Kidney (tissue), 14 donors: ENCODE data around the gene CRB2. TPM values are rescaled to one million over a fixed set of nuclear protein-coding genes. Genes with fewer than 3 reads are reported as not detected.
A peak's percentile ranks its signal among the peaks of the same experiment; 100 is the strongest.

Experiments
- DNase-seq, 5 donors: peaks; one replicate each; pipeline ENCODE4 v3.0.0-alpha.2; 2013 to 2020
- FAIRE-seq: peaks from 2 replicates; lab custom pipeline; 2012; peaks lifted over from hg19 to GRCh38; lab: Jason Lieb, UNC
- H3K27ac ChIP-seq, 2 donors: one replicate each; pipeline ENCODE4 v1.7.0; 2013; ENCODE audit warnings: low read depth in 2 of 2, low read length in 2 of 2, inconsistent platforms in 1 of 2
- H3K27me3 ChIP-seq: one replicate; pipeline ENCODE4 v1.7.1; 2013; ENCODE audit warnings: low read length, inconsistent platforms; ENCODE audit not compliant: control insufficient read depth, insufficient read depth
- H3K36me3 ChIP-seq, 3 donors: one replicate each; pipeline versions ENCODE4 v1.7.0 to v1.7.1; 2013; ENCODE audit warnings: low read length in 3 of 3, control low read depth in 1 of 3, inconsistent platforms in 1 of 3; ENCODE audit not compliant: insufficient read depth in 3 of 3, control insufficient read depth in 2 of 3
- H3K4me1 ChIP-seq, 3 donors: one replicate each; pipeline versions ENCODE4 v1.7.0 to v1.7.1; 2013; ENCODE audit warnings: low read length in 3 of 3, inconsistent platforms in 1 of 3, low read depth in 1 of 3; ENCODE audit not compliant: control insufficient read depth in 2 of 3, insufficient read depth in 2 of 3
- H3K4me3 ChIP-seq, 3 donors: one replicate each; pipeline versions ENCODE4 v1.7.0 to v1.8.1; 2013; ENCODE audit warnings: low read length in 3 of 3, control low read depth in 1 of 3, inconsistent platforms in 1 of 3
- H3K9ac ChIP-seq, 3 donors: one replicate each; pipeline versions ENCODE4 v1.7.0 to v1.7.1; 2013; ENCODE audit warnings: low read length in 3 of 3, control low read depth in 1 of 3, inconsistent platforms in 1 of 3
- H3K9me3 ChIP-seq, 3 donors: one replicate each; pipeline versions ENCODE4 v1.7.0 to v1.7.1; 2013; ENCODE audit warnings: low read length in 3 of 3, control low read depth in 1 of 3, inconsistent platforms in 1 of 3; ENCODE audit not compliant: control insufficient read depth in 2 of 3, insufficient read depth in 1 of 3
- intact Hi-C: fragments of 100-400 bp; cut with DNase I; formaldehyde crosslinking; loops from one replicate; pipeline ENCODE4 v1.11.1; 2022
- polyA plus RNA-seq: library from polyadenylated mRNA; stranded (reverse); fragments of 350-450 nt; fragmentation: Illumina TruSeq; extraction: RNeasy Lipid Tissue Mini Kit (QIAGEN cat#74804); gene quantifications from one replicate; pipeline ENCODE4 v1.2.3, GENCODE V29; 2014; ENCODE audit warnings: low read depth, low replicate concordance; ENCODE audit not compliant: insufficient read depth
- total RNA-seq: library from RNA; stranded (reverse); fragmentation: NEBNext Ultra II Directional; extraction: Animal tissue kit (Norgen Biotek cat#: 25700); gene quantifications from one replicate; pipeline ENCODE4 v1.2.1, GENCODE V29; 2021
- TF ChIP-seq, protein P1 (sequence below): IDR thresholded peaks from 3 replicates; pipeline ENCODE4 v1.5.1; 2012; ENCODE audit warnings: mild to moderate bottlenecking, moderate library complexity, borderline replicate concordance; ENCODE audit not compliant: insufficient read depth; ENCODE audit errors: extremely low read depth
- donor health status: control.
- donor health status: control.
- donor health status: control.
- donor health status: control.
- donor health status: control.
- donor health status: DM: yes; HTN: yes; CAD: no.
- donor health status: Normal renal cell carcinoma (clear cell type).

CRB2 gene
- total and polyA plus RNA-seq, 2 donors from 2014 or later, result 0.88 to 8.4 TPM

DNA sequence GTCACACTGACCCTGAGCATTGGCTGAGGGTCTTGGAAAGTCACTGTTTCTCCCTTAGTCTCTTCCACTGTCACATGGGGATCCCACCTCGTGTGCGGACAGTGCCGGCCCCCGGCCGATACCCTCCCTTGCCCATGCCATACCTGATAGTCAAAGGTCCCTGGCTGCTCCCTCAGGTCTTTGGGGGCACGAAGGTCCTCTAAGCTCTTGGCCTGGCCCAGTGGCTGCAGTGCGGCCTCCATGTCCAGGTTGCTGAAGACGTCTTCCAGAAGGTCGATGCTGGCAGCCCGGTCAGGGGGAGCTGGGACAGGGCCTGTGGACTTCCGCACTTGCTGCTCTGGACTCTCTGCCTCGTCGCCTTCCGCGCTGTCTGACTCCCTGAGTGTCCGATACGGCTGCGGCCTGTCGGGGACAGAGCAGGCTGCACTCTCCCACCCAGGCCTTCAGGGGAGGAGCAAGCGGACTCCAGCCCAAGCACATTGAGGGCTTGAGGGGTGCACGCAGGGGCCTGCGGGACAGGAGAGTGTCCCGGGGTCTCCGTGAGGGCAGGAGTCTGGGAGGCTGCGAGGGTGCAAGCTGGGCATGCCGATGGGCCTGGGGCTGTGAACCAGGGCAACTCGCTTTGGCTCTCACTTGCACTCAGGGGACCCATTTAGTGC, 27.6 kb downstream of the CRB2 start:
- H3K4me3 ChIP-seq, result no peak overlapping the region
- DNase-seq, result peak in 1 of 5 donors; percentile 48
- H3K9ac ChIP-seq, result no peak overlapping the region
- H3K27ac ChIP-seq, result no peak overlapping the region
- H3K9me3 ChIP-seq, result no peaks in the 10 kb centered on the region
- intact Hi-C loops, result no loop called here
- no peaks in the 10 kb centered on the region for H3K4me1 ChIP-seq
- H3K27me3 ChIP-seq, result no peaks in the 10 kb centered on the region
- no peak for FAIRE-seq
- TF ChIP-seq, protein P1, sequence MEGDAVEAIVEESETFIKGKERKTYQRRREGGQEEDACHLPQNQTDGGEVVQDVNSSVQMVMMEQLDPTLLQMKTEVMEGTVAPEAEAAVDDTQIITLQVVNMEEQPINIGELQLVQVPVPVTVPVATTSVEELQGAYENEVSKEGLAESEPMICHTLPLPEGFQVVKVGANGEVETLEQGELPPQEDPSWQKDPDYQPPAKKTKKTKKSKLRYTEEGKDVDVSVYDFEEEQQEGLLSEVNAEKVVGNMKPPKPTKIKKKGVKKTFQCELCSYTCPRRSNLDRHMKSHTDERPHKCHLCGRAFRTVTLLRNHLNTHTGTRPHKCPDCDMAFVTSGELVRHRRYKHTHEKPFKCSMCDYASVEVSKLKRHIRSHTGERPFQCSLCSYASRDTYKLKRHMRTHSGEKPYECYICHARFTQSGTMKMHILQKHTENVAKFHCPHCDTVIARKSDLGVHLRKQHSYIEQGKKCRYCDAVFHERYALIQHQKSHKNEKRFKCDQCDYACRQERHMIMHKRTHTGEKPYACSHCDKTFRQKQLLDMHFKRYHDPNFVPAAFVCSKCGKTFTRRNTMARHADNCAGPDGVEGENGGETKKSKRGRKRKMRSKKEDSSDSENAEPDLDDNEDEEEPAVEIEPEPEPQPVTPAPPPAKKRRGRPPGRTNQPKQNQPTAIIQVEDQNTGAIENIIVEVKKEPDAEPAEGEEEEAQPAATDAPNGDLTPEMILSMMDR, result no peak
- no peaks in the 10 kb centered on the region for H3K36me3 ChIP-seq

DNA sequence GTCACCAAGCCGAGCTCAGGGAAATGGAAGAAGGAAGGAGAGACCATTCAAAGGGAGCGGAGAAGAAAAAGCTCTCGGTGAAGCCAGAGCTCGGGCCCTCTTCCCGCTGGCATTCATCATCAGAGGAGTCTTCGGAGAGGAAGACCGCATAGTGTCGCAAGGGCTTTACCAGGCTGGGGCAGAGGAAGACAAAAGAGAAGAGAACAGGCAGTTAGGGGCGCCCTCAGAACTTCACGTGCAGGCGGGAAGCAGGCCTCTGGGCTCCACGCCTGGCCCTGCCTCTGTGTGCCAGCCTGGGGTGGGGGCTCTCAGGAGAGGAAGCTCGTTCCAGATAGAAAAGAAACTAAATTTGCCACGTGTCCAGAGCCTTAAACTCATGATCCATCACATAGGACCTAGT, 31.7 kb downstream of the CRB2 start:
- H3K36me3 ChIP-seq, result no peaks in the 10 kb centered on the region
- FAIRE-seq, result no peak

DNA sequence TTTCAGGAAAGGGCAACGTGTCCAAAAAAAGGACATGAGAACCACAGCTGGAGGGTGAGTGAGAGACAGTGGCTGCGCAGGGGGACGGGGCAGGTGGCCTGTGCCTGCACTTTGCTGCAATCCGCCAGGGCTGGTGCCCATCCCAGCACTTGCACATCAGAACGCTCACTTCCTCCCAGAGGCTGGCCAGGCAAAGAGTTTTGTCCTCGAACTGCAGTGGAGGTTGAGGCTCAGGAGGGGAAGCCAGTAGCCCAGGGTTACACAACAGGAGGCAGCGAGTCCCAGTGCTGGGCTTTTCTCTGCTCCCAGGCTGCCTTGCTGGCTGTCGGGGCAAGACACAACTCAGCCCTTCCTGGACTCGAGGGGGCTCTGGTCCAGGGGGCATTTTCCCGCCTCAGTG, 33.1 kb downstream of the CRB2 start:
- Histone ChIP-seq H3K9me3 (peaks cover 0 to 3% (median 0%) of the 10 kb centered on the region in 3 donors), H3K27ac (no peak overlapping the region), H3K36me3 (no peaks in the 10 kb centered on the region), H3K9ac (no peak overlapping the region), H3K4me3 (no peak overlapping the region), H3K27me3 (no peaks in the 10 kb centered on the region), H3K4me1 (no peaks in the 10 kb centered on the region)
- intact Hi-C loops, result no loop called here
- TF ChIP-seq, protein P1, result no peak
- no peak for DNase-seq
- FAIRE-seq, result no peak

More for the DNA sequence above, 31.7 kb downstream of the CRB2 start:
- Histone ChIP-seq H3K4me3 (no peak overlapping the region), H3K4me1 (no peaks in the 10 kb centered on the region), H3K27ac (no peak overlapping the region), H3K27me3 (no peaks in the 10 kb centered on the region), H3K9me3 (no peaks in the 10 kb centered on the region), H3K9ac (no peak overlapping the region)
- intact Hi-C loops, result no loop called here
- DNase-seq, result no peak
- TF ChIP-seq, protein P1, result no peak

DNA sequence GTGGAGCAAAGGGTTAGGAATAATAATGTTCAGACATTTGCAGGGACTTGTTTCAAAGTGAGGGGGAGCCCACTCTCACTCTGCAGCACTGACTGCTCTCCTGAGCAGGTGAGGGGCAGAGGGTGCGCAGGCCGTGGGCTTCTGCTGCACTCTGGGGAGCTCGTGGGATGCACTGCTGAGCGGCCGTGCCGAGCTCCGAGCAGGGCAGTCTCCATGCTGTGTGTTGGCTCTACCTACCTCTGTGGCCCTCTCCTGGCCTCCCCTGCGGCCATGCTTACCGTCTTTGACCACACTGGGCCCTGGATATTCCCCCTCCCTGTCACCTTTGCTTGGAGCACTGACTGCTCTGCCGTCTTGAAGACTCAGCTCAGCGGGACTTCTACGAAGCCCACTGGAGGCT, 33.7 kb downstream of the CRB2 start:
- intact Hi-C loops, result no loop called here
- no peaks in the 10 kb centered on the region for H3K36me3 ChIP-seq
- no peak overlapping the region for H3K27ac ChIP-seq
- H3K9me3 ChIP-seq, result peaks cover 0 to 3% (median 0%) of the 10 kb centered on the region in 3 donors
- FAIRE-seq, result no peak
- TF ChIP-seq, protein P1, result no peak
- no peaks in the 10 kb centered on the region for H3K4me1 ChIP-seq
- H3K4me3 ChIP-seq, result no peak overlapping the region
- no peaks in the 10 kb centered on the region for H3K27me3 ChIP-seq
- no peak overlapping the region for H3K9ac ChIP-seq
- DNase-seq, result no peak
